HG03135 (cell line): ENCODE results near the gene ZNF467.

Source experiments
- ATAC-seq: cut with Tn5 transposase; IDR thresholded peaks from one replicate; pipeline ENCODE4 v1.9.1; 2021; ENCODE audit warnings: mild to moderate bottlenecking, moderate library complexity; ENCODE audit not compliant: unreplicated experiment

Gene ZNF467

GRCh38 chr7:149773446-149774236, at the start of gene ZNF467:
Gene ZNF467, minus strand, starts transcription at chr7:149773588. Its CDS starts 2,556 bp downstream, at chr7:149771032.
- ATAC-seq: no peak

GRCh38 chr7:149822353-149822943, 49.1 kb upstream of the ZNF467 start:
- no peak for ATAC-seq

GRCh38 chr7:149821191-149822148, 48.1 kb upstream of the ZNF467 start:
- ATAC-seq: no peak

GRCh38 chr7:149820622-149821190, 47.3 kb upstream of the ZNF467 start:
- ATAC-seq: no peak

GRCh38 chr7:149819961-149820340, 46.6 kb upstream of the ZNF467 start:
- ATAC-seq: no peak

- ATAC-seq: no peak
Measured at GRCh38 chr7:149819141-149819960, 46.0 kb upstream of the ZNF467 start.

- ATAC-seq: no peak
Measured at GRCh38 chr7:149818536-149818840, 45.1 kb upstream of the ZNF467 start.

- ATAC-seq: no peak
Measured at GRCh38 chr7:149817836-149818535, 44.6 kb upstream of the ZNF467 start.

GRCh38 chr7:149817301-149817771, 43.9 kb upstream of the ZNF467 start:
- ATAC-seq: no peak

GRCh38 chr7:149816794-149817193, 43.4 kb upstream of the ZNF467 start:
- ATAC-seq: no peak

GRCh38 chr7:149816267-149816751, 42.9 kb upstream of the ZNF467 start:
- ATAC-seq: no peak

- no peak for ATAC-seq
Measured at GRCh38 chr7:149815661-149816266, 42.4 kb upstream of the ZNF467 start.

GRCh38 chr7:149815121-149815520, 41.7 kb upstream of the ZNF467 start:
- no peak for ATAC-seq

- no peak for ATAC-seq
Measured at GRCh38 chr7:149814494-149814893, 41.1 kb upstream of the ZNF467 start.

GRCh38 chr7:149813254-149814035, 40.1 kb upstream of the ZNF467 start:
- ATAC-seq: no peak

GRCh38 chr7:149811831-149812490, 38.6 kb upstream of the ZNF467 start:
- no peak for ATAC-seq

- no peak for ATAC-seq
Measured at GRCh38 chr7:149811221-149811620, 37.8 kb upstream of the ZNF467 start.

GRCh38 chr7:149809215-149809614, 35.8 kb upstream of the ZNF467 start:
- no peak for ATAC-seq
